AG10803 (cell line): ENCODE results near the gene TBC1D8.

Source experiments
- DNase-seq: peaks from one replicate; pipeline ENCODE4 v3.0.0; 2010; ENCODE audit warnings: low read depth
- H3K4me3 ChIP-seq: 2 replicates; pipeline ENCODE4 v1.5.1; 2011; ENCODE audit warnings: mild to moderate bottlenecking, low read length, control low read depth
- CTCF ChIP-seq: conservative IDR thresholded peaks from 2 replicates; pipeline ENCODE4 v1.5.1; 2011; ENCODE audit warnings: mild to moderate bottlenecking, low read length, control low read depth, inconsistent platforms

The TBC1D8 gene

DNA sequence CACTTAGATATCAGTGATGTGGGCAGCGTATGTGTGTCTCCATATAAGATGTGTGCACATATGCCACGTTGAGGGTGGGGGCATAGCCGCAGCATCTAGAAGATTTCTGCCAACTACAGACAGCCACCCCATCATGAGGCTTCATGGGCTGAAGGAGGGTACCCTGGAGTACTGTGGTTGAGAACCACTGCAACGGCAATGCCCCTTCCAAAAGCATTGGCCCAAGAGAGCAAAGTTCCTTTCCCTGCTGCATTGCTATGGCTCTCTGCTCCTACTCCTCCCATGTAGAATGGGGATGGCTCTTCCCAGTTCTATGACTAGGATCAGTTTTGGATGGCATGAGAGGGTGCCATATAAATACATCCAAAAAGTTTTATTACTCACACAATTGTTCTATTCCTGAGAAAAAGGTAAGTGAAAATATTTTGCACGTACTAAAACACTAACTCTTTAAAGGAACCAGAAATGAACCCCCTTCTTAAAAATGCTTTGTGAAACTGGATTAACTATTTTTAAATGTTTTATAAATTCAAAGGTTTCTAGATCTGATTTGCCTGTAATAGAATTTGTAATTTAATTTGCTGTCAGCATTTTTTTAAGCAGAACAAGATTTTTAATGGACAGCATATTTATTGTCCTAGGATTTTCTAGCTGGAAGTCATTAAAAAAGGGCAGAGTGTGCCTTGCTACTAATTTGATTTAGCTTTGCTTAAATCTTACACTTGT, 153.5 kb downstream of the TBC1D8 start:
- no peak for TF ChIP-seq CTCF
- DNase-seq = no peak
- H3K4me3 ChIP-seq = no peak overlapping the region

DNA sequence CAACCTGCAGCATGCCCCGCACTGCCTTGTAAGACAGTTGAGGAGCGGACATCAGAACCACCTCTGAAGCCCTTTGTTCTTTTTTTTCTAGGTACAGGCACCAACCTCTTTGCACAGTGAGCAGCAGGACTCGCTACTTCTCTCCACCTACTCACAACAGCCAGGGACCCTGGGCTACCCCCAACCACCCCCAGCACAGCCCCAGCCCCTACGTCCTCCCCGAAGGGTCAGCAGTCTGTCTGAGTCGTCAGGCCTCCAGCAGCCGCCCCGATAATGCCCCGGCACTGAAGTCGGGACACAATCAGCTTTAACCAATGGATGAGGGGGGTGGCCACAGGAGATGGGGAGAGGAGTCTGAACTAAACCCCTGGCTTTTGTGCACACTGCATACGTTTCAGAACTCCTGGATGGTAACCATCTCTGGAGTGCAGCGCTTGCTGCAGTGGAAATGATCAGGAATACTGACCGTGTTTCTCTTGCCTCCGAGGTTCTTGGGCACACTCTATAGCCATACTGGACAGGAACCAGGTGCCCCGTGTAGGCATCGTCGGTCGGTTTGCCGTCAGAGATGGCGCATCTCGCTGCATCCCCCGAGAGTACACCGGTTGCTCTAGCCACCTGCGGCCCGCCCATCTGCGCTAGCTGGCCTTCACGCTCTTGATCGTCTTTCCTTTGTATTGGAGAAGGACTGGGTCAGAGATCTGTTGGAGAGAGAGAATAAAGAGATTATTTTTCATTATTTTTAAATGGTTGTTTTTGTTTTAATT, 155.7 kb downstream of the TBC1D8 start:
- TF ChIP-seq CTCF = no peak
- no peak for DNase-seq
- no peak overlapping the region for H3K4me3 ChIP-seq

DNA sequence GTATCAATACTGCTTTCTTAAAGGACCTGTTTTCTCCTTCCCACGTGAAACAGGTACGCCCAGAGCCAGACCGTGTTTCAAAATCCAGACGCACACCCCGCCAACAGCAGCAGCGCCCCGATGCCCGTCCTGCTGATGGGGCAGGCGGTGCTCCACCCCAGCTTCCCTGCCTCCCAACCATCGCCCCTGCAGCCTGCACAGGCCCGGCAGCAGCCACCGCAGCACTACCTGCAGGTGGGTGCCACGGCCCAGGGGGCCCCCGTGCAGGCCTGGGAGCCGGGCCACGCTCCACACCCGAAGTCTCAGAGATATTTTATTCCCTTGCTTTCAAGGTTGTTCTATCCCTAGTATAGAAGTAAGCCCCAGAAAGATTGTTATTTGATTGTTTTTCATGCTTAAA, 157.9 kb downstream of the TBC1D8 start:
- no peak for TF ChIP-seq CTCF
- H3K4me3 ChIP-seq = no peak overlapping the region
- no peak for DNase-seq

- H3K4me3 ChIP-seq = no peak overlapping the region
- no peak for TF ChIP-seq CTCF
- no peak for DNase-seq
Measured at GRCh38 chr2:100992262-100992661, 158.9 kb downstream of the TBC1D8 start.

GRCh38 chr2:100991404-100991773, 159.8 kb downstream of the TBC1D8 start:
- H3K4me3 ChIP-seq = no peak overlapping the region
- TF ChIP-seq CTCF = no peak

GRCh38 chr2:100990650-100991403, 160.4 kb downstream of the TBC1D8 start:
- no peak overlapping the region for H3K4me3 ChIP-seq
- DNase-seq = no peak
- no peak for TF ChIP-seq CTCF

More at GRCh38 chr2:100991404-100991773, 159.8 kb downstream of the TBC1D8 start:
- DNase-seq = no peak
